K562 (cell line): ENCODE results near the gene RNPEP. TPM values are rescaled to one million over a fixed set of nuclear protein-coding genes. Genes with fewer than 3 reads are reported as not detected.

Experiments used
- CCNT2 ChIP-seq: IDR thresholded peaks from 2 replicates; pipeline ENCODE4 v1.6.1; 2011; ENCODE audit warnings: borderline replicate concordance, low read depth, mild to moderate bottlenecking, moderate library complexity, mixed read lengths, low read length; ENCODE audit not compliant: insufficient read length; ENCODE audit errors: extremely low read depth
- FOXA3 ChIP-seq, 2 experiments: fragments of 450-650 bp in 1 of 2; sonication (generic) in 1 of 2; formaldehyde crosslinking; IDR thresholded peaks in 1 of 2; conservative IDR thresholded peaks in 1 of 2; 2 replicates each; pipeline versions ENCODE4 v1.4.0 to v1.8.0; 2020 to 2022; ENCODE audit warnings: mild to moderate bottlenecking in 2 of 2, missing genetic modification reagents in 1 of 2
- NFYB ChIP-seq: IDR thresholded peaks from 2 replicates; pipeline ENCODE4 v1.6.1; 2011; ENCODE audit warnings: mild to moderate bottlenecking, moderate library complexity; ENCODE audit not compliant: insufficient read length; ENCODE audit errors: extremely low read depth
- NONO ChIP-seq, 2 experiments: fragments of 200-400 bp in 1 of 2; fragments of 450-650 bp in 1 of 2; formaldehyde crosslinking in 1 of 2; IDR thresholded peaks; 2 replicates each; pipeline ENCODE4 v1.6.1; 2017; ENCODE audit warnings: low read depth in 2 of 2, mild to moderate bottlenecking in 2 of 2, moderate library complexity in 2 of 2, low read length in 1 of 2
- PTTG1 ChIP-seq: fragments of 450-650 bp; IDR thresholded peaks from 2 replicates; pipeline ENCODE4 v1.6.1; 2016; ENCODE audit warnings: low read depth, mild to moderate bottlenecking, missing genetic modification characterization, missing compliant biosample characterization
- SIN3B ChIP-seq: fragments of 450-650 bp; IDR thresholded peaks from 2 replicates; pipeline ENCODE4 v1.6.1; 2017; ENCODE audit warnings: low read depth, mild to moderate bottlenecking, moderate library complexity
- SMC3 ChIP-seq: conservative IDR thresholded peaks from 2 replicates; pipeline ENCODE4 v1.6.1; 2011; ENCODE audit warnings: low read depth, low read length, improper control_type of control experiment; ENCODE audit not compliant: insufficient read depth
- TRIM24 ChIP-seq, 2 experiments: fragments of 450-650 bp; IDR thresholded peaks; 2 replicates each; pipeline ENCODE4 v1.6.1; 2016
- YY1 ChIP-seq, 3 experiments: IDR thresholded peaks; 2 replicates each; pipeline ENCODE4 v1.6.1; 2011; ENCODE audit warnings: low read length in 2 of 3, mild to moderate bottlenecking in 2 of 3, moderate library complexity in 2 of 3, borderline replicate concordance in 1 of 3, control low read depth in 1 of 3, low read depth in 1 of 3; ENCODE audit not compliant: insufficient read depth in 3 of 3, insufficient replicate concordance in 2 of 3, control insufficient read depth in 1 of 3, insufficient read length in 1 of 3; ENCODE audit errors: extremely low read depth in 1 of 3
- ZBTB1 ChIP-seq: sonication (generic); formaldehyde crosslinking; IDR thresholded peaks from 2 replicates; pipeline ENCODE4 v1.8.1; 2023; ENCODE audit warnings: missing genetic modification reagents, low read depth, mild to moderate bottlenecking, borderline replicate concordance
- ZFP30 ChIP-seq: fragments of 250-450 bp; sonication (Bioruptor Pico); IDR thresholded peaks from 2 replicates; pipeline ENCODE4 v1.8.0; 2022; ENCODE audit warnings: moderate library complexity, mild to moderate bottlenecking, inconsistent platforms, borderline replicate concordance
- ZFX ChIP-seq: sonication (generic); formaldehyde crosslinking; IDR thresholded peaks from 2 replicates; pipeline ENCODE4 v1.8.0; 2022; ENCODE audit warnings: mild to moderate bottlenecking, missing genetic modification reagents, moderate library complexity
- ZNF316 ChIP-seq: fragments of 450-650 bp; IDR thresholded peaks from 2 replicates; pipeline ENCODE4 v1.6.1; 2016
- ZNF830 ChIP-seq: fragments of 250-450 bp; sonication (Bioruptor Pico); IDR thresholded peaks from 2 replicates; pipeline ENCODE4 v1.5.0; 2021; ENCODE audit warnings: mild to moderate bottlenecking
- polyA plus RNA-seq, 8 experiments: library from polyadenylated mRNA; depleted of rRNA in 4 of 8; stranded (reverse) in 5 of 8; unstranded in 3 of 8; fragments of >200 nt; fragmentation: Nextera tagmentation in 2 of 8; fragmentation: Illumina TruSeq in 1 of 8; extraction: Ambion mirVana in 2 of 8; extraction: Trizol in 1 of 8; gene quantifications; 2 replicates each; pipeline versions ENCODE4 v1.2.1 to v1.2.3, GENCODE V29; 2011 to 2014; ENCODE audit warnings: inconsistent platforms in 1 of 8, missing spikeins in 1 of 8
- total RNA-seq, 7 experiments: library from RNA; depleted of rRNA in 6 of 7; stranded (reverse); fragments of >200 nt in 6 of 7; fragmentation: Illumina TruSeq in 2 of 7; extraction: Trizol in 2 of 7; gene quantifications; 2 replicates each; pipeline versions ENCODE4 v1.2.1 to v1.2.3, GENCODE V29; 2011 to 2021; ENCODE audit warnings: low replicate concordance in 1 of 7
- TF ChIP-seq, protein P1 (sequence below): fragments of 450-650 bp; IDR thresholded peaks from 2 replicates; pipeline ENCODE4 v1.6.1; 2017; ENCODE audit warnings: antibody characterized with exemption, mild to moderate bottlenecking
- TF ChIP-seq, protein P2 (sequence below): fragments of 250-450 bp; sonication (Bioruptor Pico); IDR thresholded peaks from 2 replicates; pipeline ENCODE4 v1.4.0; 2020

RNPEP gene
- total and polyA plus RNA-seq, 9 of the 15 experiments (the other 6 are each of a cell fraction or from before 2014, with no cell fraction given): 27.5 to 131 (median 63.4) TPM

DNA sequence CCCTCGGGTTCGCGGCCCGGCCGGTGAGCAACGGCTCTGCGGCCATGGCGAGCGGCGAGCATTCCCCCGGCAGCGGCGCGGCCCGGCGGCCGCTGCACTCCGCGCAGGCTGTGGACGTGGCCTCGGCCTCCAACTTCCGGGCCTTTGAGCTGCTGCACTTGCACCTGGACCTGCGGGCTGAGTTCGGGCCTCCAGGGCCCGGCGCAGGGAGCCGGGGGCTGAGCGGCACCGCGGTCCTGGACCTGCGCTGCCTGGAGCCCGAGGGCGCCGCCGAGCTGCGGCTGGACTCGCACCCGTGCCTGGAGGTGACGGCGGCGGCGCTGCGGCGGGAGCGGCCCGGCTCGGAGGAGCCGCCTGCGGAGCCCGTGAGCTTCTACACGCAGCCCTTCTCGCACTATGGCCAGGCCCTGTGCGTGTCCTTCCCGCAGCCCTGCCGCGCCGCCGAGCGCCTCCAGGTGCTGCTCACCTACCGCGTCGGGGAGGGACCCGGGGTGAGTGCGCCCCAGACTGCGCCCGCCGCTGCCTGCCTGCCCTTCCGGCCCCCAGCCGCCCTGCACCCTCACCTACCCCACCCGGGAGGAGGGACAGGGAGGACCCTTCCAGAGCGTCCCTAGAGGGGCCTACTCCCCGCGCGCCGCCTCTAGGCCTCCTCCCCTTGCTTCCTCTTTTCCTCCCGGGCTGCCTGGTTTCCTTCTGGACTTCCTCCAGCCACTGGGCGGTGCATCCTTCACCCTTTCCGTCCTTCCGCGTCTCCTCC lies at the start of gene RNPEP (continued):
- TF ChIP-seq YY1 (IDR thresholded peaks at IDR 0.05; ENCODE audit: borderline replicate concordance in 1 of 3, control insufficient read depth in 1 of 3, extremely low read depth in 1 of 3, insufficient read depth in 3 of 3, insufficient read length in 1 of 3, insufficient replicate concordance in 2 of 3, low read depth in 1 of 3, low read length in 2 of 3) (peak; percentile 43 to 91 (median 88)), FOXA3 (CRISPR knock-in tag; conservative IDR thresholded peaks at IDR 0.05 in 1 of 2, IDR thresholded peaks at IDR 0.05 in 1 of 2) (peak in 1 of 2 experiments; percentile 81; a peak in 2 of 4 replicates), ZFX (CRISPR knock-in tag) (peak; percentile 99), SMC3 (0 out of 2 replicates have a peak, but pooled peaks have one; percentile 7), NFYB (no peak), PTTG1 (no peak), ZNF830 (CRISPR knock-in tag) (peak; percentile 78; the same call in 1 of the 2 replicates), ZBTB1 (CRISPR knock-in tag) (peak; percentile 79), TRIM24 (IDR thresholded peaks at IDR 0.05) (peak in 1 of 2 experiments; percentile 88; a peak in 2 of 4 replicates), SIN3B (peak; percentile 58), NONO (IDR thresholded peaks at IDR 0.05; ENCODE audit: low read depth in 2 of 2, low read length in 1 of 2) (peak; percentile 58 to 93), ZNF316 (no peak), ZFP30 (CRISPR knock-in tag) (no peak), CCNT2 (peak; percentile 65)
- TF ChIP-seq, protein P1, sequence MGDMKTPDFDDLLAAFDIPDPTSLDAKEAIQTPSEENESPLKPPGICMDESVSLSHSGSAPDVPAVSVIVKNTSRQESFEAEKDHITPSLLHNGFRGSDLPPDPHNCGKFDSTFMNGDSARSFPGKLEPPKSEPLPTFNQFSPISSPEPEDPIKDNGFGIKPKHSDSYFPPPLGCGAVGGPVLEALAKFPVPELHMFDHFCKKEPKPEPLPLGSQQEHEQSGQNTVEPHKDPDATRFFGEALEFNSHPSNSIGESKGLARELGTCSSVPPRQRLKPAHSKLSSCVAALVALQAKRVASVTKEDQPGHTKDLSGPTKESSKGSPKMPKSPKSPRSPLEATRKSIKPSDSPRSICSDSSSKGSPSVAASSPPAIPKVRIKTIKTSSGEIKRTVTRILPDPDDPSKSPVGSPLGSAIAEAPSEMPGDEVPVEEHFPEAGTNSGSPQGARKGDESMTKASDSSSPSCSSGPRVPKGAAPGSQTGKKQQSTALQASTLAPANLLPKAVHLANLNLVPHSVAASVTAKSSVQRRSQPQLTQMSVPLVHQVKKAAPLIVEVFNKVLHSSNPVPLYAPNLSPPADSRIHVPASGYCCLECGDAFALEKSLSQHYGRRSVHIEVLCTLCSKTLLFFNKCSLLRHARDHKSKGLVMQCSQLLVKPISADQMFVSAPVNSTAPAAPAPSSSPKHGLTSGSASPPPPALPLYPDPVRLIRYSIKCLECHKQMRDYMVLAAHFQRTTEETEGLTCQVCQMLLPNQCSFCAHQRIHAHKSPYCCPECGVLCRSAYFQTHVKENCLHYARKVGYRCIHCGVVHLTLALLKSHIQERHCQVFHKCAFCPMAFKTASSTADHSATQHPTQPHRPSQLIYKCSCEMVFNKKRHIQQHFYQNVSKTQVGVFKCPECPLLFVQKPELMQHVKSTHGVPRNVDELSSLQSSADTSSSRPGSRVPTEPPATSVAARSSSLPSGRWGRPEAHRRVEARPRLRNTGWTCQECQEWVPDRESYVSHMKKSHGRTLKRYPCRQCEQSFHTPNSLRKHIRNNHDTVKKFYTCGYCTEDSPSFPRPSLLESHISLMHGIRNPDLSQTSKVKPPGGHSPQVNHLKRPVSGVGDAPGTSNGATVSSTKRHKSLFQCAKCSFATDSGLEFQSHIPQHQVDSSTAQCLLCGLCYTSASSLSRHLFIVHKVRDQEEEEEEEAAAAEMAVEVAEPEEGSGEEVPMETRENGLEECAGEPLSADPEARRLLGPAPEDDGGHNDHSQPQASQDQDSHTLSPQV: peak; percentile 53; the same call in 1 of the 2 replicates
- TF ChIP-seq, protein P2, sequence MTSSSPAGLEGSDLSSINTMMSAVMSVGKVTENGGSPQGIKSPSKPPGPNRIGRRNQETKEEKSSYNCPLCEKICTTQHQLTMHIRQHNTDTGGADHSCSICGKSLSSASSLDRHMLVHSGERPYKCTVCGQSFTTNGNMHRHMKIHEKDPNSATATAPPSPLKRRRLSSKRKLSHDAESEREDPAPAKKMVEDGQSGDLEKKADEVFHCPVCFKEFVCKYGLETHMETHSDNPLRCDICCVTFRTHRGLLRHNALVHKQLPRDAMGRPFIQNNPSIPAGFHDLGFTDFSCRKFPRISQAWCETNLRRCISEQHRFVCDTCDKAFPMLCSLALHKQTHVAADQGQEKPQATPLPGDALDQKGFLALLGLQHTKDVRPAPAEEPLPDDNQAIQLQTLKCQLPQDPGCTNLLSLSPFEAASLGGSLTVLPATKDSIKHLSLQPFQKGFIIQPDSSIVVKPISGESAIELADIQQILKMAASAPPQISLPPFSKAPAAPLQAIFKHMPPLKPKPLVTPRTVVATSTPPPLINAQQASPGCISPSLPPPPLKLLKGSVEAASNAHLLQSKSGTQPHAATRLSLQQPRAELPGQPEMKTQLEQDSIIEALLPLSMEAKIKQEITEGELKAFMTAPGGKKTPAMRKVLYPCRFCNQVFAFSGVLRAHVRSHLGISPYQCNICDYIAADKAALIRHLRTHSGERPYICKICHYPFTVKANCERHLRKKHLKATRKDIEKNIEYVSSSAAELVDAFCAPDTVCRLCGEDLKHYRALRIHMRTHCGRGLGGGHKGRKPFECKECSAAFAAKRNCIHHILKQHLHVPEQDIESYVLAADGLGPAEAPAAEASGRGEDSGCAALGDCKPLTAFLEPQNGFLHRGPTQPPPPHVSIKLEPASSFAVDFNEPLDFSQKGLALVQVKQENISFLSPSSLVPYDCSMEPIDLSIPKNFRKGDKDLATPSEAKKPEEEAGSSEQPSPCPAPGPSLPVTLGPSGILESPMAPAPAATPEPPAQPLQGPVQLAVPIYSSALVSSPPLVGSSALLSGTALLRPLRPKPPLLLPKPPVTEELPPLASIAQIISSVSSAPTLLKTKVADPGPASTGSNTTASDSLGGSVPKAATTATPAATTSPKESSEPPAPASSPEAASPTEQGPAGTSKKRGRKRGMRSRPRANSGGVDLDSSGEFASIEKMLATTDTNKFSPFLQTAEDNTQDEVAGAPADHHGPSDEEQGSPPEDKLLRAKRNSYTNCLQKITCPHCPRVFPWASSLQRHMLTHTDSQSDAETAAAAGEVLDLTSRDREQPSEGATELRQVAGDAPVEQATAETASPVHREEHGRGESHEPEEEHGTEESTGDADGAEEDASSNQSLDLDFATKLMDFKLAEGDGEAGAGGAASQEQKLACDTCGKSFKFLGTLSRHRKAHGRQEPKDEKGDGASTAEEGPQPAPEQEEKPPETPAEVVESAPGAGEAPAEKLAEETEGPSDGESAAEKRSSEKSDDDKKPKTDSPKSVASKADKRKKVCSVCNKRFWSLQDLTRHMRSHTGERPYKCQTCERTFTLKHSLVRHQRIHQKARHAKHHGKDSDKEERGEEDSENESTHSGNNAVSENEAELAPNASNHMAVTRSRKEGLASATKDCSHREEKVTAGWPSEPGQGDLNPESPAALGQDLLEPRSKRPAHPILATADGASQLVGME (CRISPR knock-in tag): peak; percentile 72
